ENCODE measurements around the gene TXNRD2.

DNA sequence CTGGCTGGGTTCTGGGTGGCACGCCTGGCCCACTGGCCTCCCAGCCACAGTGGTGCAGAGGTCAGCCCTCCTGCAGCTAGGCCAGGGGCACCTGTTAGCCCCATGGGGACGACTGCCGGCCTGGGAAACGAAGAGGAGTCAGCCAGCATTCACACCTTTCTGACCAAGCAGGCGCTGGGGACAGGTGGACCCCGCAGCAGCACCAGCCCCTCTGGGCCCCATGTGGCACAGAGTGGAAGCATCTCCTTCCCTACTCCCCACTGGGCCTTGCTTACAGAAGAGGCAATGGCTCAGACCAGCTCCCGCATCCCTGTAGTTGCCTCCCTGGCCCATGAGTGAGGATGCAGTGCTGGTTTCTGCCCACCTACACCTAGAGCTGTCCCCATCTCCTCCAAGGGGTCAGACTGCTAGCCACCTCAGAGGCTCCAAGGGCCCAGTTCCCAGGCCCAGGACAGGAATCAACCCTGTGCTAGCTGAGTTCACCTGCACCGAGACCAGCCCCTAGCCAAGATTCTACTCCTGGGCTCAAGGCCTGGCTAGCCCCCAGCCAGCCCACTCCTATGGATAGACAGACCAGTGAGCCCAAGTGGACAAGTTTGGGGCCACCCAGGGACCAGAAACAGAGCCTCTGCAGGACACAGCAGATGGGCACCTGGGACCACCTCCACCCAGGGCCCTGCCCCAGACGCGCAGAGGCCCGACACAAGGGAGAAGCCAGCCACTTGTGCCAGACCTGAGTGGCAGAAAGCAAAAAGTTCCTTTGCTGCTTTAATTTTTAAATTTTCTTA is 27.7 kb upstream of the TXNRD2 start:
- TF ChIP-seq EZH2phosphoT487 (IDR thresholded peaks at IDR 0.05; ENCODE audit: borderline replicate concordance), result no peak
- TF ChIP-seq ZFX (IDR thresholded peaks at IDR 0.05), result no peak

All from HCT116 (cell line).